HepG2 (cell line): ENCODE results near the gene TUBG1. TPM values are rescaled to one million over a fixed set of nuclear protein-coding genes. Genes with fewer than 3 reads are reported as not detected.

ENCODE experiments used
- ATF6 ChIP-seq: sonication (generic); formaldehyde crosslinking; conservative IDR thresholded peaks from 2 replicates; pipeline ENCODE4 v1.4.0; 2020; ENCODE audit warnings: missing genetic modification reagents
- BHLHE40 ChIP-seq: IDR thresholded peaks from 2 replicates; pipeline ENCODE4 v1.6.1; 2011; ENCODE audit warnings: low read length, improper control_type of control experiment
- DRAP1 ChIP-seq: IDR thresholded peaks from 2 replicates; pipeline ENCODE4 v1.6.1; 2016; ENCODE audit warnings: missing genetic modification reagents, missing compliant biosample characterization
- GABPB1 ChIP-seq: IDR thresholded peaks from 2 replicates; pipeline ENCODE4 v1.6.1; 2016; ENCODE audit warnings: mild to moderate bottlenecking, missing genetic modification reagents, moderate library complexity, missing compliant biosample characterization
- GTF3A ChIP-seq: sonication (generic); formaldehyde crosslinking; conservative IDR thresholded peaks from 2 replicates; pipeline ENCODE4 v1.4.0; 2020; ENCODE audit warnings: mild to moderate bottlenecking, missing genetic modification reagents
- MTF2 ChIP-seq: sonication (generic); formaldehyde crosslinking; IDR thresholded peaks from 2 replicates; pipeline ENCODE4 v1.5.0; 2020; ENCODE audit warnings: missing genetic modification reagents, borderline replicate concordance
- NFIC ChIP-seq: IDR thresholded peaks from 2 replicates; pipeline ENCODE4 v1.6.1; 2012; ENCODE audit warnings: mild to moderate bottlenecking, low read length, inconsistent platforms
- REPIN1 ChIP-seq: sonication (generic); formaldehyde crosslinking; IDR thresholded peaks from 2 replicates; pipeline ENCODE4 v1.8.0; 2022; ENCODE audit warnings: missing genetic modification reagents, low read depth, mild to moderate bottlenecking, borderline replicate concordance
- SAFB2 ChIP-seq: sonication (generic); formaldehyde crosslinking; IDR thresholded peaks from 2 replicates; pipeline ENCODE4 v1.5.1; 2020; ENCODE audit warnings: missing genetic modification reagents, low read depth, mild to moderate bottlenecking, borderline replicate concordance
- SCMH1 ChIP-seq: sonication (generic); formaldehyde crosslinking; IDR thresholded peaks from 2 replicates; pipeline ENCODE4 v1.9.0; 2021; ENCODE audit warnings: missing genetic modification reagents, mild to moderate bottlenecking, borderline replicate concordance
- TCF7 ChIP-seq: sonication (generic); IDR thresholded peaks from 2 replicates; pipeline ENCODE4 v1.6.1; 2016; ENCODE audit warnings: antibody characterized with exemption, low read depth
- TOE1 ChIP-seq: sonication (generic); formaldehyde crosslinking; IDR thresholded peaks from 2 replicates; pipeline ENCODE4 v1.4.0; 2020; ENCODE audit warnings: mild to moderate bottlenecking, missing genetic modification reagents
- ZBTB21 ChIP-seq: sonication (generic); formaldehyde crosslinking; IDR thresholded peaks from 2 replicates; pipeline ENCODE4 v1.4.0; 2020; ENCODE audit warnings: missing genetic modification reagents
- ZNF136 ChIP-seq: sonication (generic); formaldehyde crosslinking; IDR thresholded peaks from 2 replicates; pipeline ENCODE4 v1.8.1; 2022; ENCODE audit warnings: low read depth, mild to moderate bottlenecking, moderate library complexity, missing genetic modification reagents
- ZNF143 ChIP-seq: sonication (generic); formaldehyde crosslinking; IDR thresholded peaks from 2 replicates; pipeline ENCODE4 v1.4.0; 2020; ENCODE audit warnings: missing genetic modification reagents
- ZNF224 ChIP-seq: sonication (generic); formaldehyde crosslinking; IDR thresholded peaks from 2 replicates; pipeline ENCODE4 v1.5.0; 2020; ENCODE audit warnings: mild to moderate bottlenecking, missing genetic modification reagents
- ZNF253 ChIP-seq: sonication (generic); formaldehyde crosslinking; IDR thresholded peaks from 2 replicates; pipeline ENCODE4 v1.8.0; 2022; ENCODE audit warnings: mild to moderate bottlenecking, missing genetic modification reagents, borderline replicate concordance
- ZNF576 ChIP-seq: sonication (generic); formaldehyde crosslinking; IDR thresholded peaks from 2 replicates; pipeline ENCODE4 v1.4.0; 2020; ENCODE audit warnings: mild to moderate bottlenecking, missing genetic modification reagents
- ZNF724P ChIP-seq: sonication (generic); formaldehyde crosslinking; IDR thresholded peaks from 2 replicates; pipeline ENCODE4 v1.8.0; 2022; ENCODE audit warnings: missing genetic modification reagents, borderline replicate concordance
- polyA plus RNA-seq, 8 experiments: library from polyadenylated mRNA; depleted of rRNA in 3 of 8; stranded (reverse) in 7 of 8; unstranded in 1 of 8; fragments of >200 nt; fragmentation: Illumina TruSeq in 4 of 8; extraction: Trizol in 4 of 8; gene quantifications; 2 replicates each; pipeline versions ENCODE4 v1.2.1 to v1.2.3, GENCODE V29; 2011 to 2016; ENCODE audit warnings: low read depth in 4 of 8, missing spikeins in 1 of 8, mixed read lengths in 1 of 8; ENCODE audit not compliant: insufficient read depth in 1 of 8
- total RNA-seq, 5 experiments: library from RNA; depleted of rRNA; stranded (reverse); fragments of >200 nt; fragmentation: Illumina TruSeq; extraction: Trizol; gene quantifications; 2 replicates each; pipeline ENCODE4 v1.2.3, GENCODE V29; 2016; ENCODE audit warnings: low read depth in 1 of 5
- TF ChIP-seq, protein P1 (sequence below): sonication (generic); formaldehyde crosslinking; IDR thresholded peaks from 2 replicates; pipeline ENCODE4 v1.4.0; 2020; ENCODE audit warnings: missing genetic modification reagents
- TF ChIP-seq, protein P2 (sequence below): sonication (generic); formaldehyde crosslinking; IDR thresholded peaks from 2 replicates; pipeline ENCODE4 v1.5.1; 2020; ENCODE audit warnings: mild to moderate bottlenecking, missing genetic modification reagents, borderline replicate concordance

The TUBG1 gene
- total and polyA plus RNA-seq, 2 of the 13 experiments (the other 11 are each of a cell fraction or from before 2014, with no cell fraction given): 74.1 to 137 TPM

- TF ChIP-seq ZNF576 (CRISPR knock-in tag) (no peak), ZNF136 (CRISPR knock-in tag) (0 out of 2 replicates have a peak, but pooled peaks have one; percentile 51), ZNF143 (peak; percentile 69; the same call in 1 of the 2 replicates), SCMH1 (CRISPR knock-in tag) (no peak), ZNF224 (CRISPR knock-in tag) (peak; percentile 94), NFIC (no peak; the same call in none of the 2 replicates), TOE1 (CRISPR knock-in tag) (no peak), MTF2 (CRISPR knock-in tag) (peak; percentile 87; the same call in 1 of the 2 replicates), GABPB1 (CRISPR knock-in tag) (peak; percentile 98), GTF3A (CRISPR knock-in tag) (no peak), ZNF724P (no peak), DRAP1 (CRISPR knock-in tag) (peak; percentile 76), ZNF253 (CRISPR knock-in tag) (no peak), SAFB2 (no peak; the same call in 1 of the 2 replicates), ATF6 (no peak), REPIN1 (peak; percentile 89), BHLHE40 (no peak; the same call in 1 of the 2 replicates), TCF7 (no peak), ZBTB21 (CRISPR knock-in tag) (no peak)
- TF ChIP-seq, protein P1, sequence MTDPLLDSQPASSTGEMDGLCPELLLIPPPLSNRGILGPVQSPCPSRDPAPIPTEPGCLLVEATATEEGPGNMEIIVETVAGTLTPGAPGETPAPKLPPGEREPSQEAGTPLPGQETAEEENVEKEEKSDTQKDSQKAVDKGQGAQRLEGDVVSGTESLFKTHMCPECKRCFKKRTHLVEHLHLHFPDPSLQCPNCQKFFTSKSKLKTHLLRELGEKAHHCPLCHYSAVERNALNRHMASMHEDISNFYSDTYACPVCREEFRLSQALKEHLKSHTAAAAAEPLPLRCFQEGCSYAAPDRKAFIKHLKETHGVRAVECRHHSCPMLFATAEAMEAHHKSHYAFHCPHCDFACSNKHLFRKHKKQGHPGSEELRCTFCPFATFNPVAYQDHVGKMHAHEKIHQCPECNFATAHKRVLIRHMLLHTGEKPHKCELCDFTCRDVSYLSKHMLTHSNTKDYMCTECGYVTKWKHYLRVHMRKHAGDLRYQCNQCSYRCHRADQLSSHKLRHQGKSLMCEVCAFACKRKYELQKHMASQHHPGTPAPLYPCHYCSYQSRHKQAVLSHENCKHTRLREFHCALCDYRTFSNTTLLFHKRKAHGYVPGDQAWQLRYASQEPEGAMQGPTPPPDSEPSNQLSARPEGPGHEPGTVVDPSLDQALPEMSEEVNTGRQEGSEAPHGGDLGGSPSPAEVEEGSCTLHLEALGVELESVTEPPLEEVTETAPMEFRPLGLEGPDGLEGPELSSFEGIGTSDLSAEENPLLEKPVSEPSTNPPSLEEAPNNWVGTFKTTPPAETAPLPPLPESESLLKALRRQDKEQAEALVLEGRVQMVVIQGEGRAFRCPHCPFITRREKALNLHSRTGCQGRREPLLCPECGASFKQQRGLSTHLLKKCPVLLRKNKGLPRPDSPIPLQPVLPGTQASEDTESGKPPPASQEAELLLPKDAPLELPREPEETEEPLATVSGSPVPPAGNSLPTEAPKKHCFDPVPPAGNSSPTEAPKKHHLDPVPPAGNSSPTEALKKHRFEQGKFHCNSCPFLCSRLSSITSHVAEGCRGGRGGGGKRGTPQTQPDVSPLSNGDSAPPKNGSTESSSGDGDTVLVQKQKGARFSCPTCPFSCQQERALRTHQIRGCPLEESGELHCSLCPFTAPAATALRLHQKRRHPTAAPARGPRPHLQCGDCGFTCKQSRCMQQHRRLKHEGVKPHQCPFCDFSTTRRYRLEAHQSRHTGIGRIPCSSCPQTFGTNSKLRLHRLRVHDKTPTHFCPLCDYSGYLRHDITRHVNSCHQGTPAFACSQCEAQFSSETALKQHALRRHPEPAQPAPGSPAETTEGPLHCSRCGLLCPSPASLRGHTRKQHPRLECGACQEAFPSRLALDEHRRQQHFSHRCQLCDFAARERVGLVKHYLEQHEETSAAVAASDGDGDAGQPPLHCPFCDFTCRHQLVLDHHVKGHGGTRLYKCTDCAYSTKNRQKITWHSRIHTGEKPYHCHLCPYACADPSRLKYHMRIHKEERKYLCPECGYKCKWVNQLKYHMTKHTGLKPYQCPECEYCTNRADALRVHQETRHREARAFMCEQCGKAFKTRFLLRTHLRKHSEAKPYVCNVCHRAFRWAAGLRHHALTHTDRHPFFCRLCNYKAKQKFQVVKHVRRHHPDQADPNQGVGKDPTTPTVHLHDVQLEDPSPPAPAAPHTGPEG (CRISPR knock-in tag): no peak
- TF ChIP-seq, protein P2, sequence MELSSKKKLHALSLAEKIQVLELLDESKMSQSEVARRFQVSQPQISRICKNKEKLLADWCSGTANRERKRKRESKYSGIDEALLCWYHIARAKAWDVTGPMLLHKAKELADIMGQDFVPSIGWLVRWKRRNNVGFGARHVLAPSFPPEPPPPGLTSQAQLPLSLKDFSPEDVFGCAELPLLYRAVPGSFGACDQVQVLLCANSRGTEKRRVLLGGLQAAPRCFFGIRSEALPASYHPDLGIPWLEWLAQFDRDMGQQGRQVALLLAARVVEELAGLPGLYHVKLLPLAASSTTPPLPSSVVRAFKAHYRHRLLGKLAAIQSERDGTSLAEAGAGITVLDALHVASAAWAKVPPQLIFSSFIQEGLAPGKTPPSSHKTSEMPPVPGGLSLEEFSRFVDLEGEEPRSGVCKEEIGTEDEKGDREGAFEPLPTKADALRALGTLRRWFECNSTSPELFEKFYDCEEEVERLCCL (CRISPR knock-in tag): no peak
Measured at GRCh38 chr17:42561897-42562387, 47.5 kb upstream of the TUBG1 start, which contains the start of gene COASY (continued).
